NOMO-1 treated with DMSO at 0.1 percent for 48 hours (cell line): ENCODE measurements around the gene TRAF7.

ENCODE experiments used
- DNase-seq: peaks from one replicate; lab custom pipeline; 2025; ENCODE audit not compliant: unreplicated experiment; lab: John Stamatoyannopoulos, UW

TRAF7 gene

GRCh38 chr16:2180962-2181923, 25.7 kb downstream of the TRAF7 start:
- no peak for DNase-seq

- no peak for DNase-seq
Measured at GRCh38 chr16:2181952-2182351, 26.4 kb downstream of the TRAF7 start.

- DNase-seq = no peak
Measured at GRCh38 chr16:2183671-2184070, 28.1 kb downstream of the TRAF7 start.

GRCh38 chr16:2184346-2184745, 28.8 kb downstream of the TRAF7 start:
- no peak for DNase-seq

GRCh38 chr16:2184962-2185361, 29.4 kb downstream of the TRAF7 start:
- DNase-seq = no peak

GRCh38 chr16:2186064-2186463, 30.5 kb downstream of the TRAF7 start:
- no peak for DNase-seq

GRCh38 chr16:2186505-2186904, 30.9 kb downstream of the TRAF7 start:
- DNase-seq = no peak

GRCh38 chr16:2187212-2187611, 31.6 kb downstream of the TRAF7 start:
- DNase-seq = no peak

- DNase-seq = no peak
Measured at GRCh38 chr16:2188395-2188794, 32.8 kb downstream of the TRAF7 start.

GRCh38 chr16:2189252-2189893, 33.8 kb downstream of the TRAF7 start:
- no peak for DNase-seq

GRCh38 chr16:2190002-2190658, 34.5 kb downstream of the TRAF7 start:
- no peak for DNase-seq

- no peak for DNase-seq
Measured at GRCh38 chr16:2190659-2191445, 35.3 kb downstream of the TRAF7 start.

- DNase-seq = no peak
Measured at GRCh38 chr16:2191446-2191706, 35.8 kb downstream of the TRAF7 start.

GRCh38 chr16:2194166-2194834, 38.7 kb downstream of the TRAF7 start:
- no peak for DNase-seq

- DNase-seq = peak; percentile 67
Measured at GRCh38 chr16:2194852-2195321, 39.3 kb downstream of the TRAF7 start.

- no peak for DNase-seq
Measured at GRCh38 chr16:2195322-2196161, 40.0 kb downstream of the TRAF7 start.

- no peak for DNase-seq
Measured at GRCh38 chr16:2196162-2196980, 40.8 kb downstream of the TRAF7 start, which contains the start of gene CASKIN1. CASKIN1 (minus strand) TSS chr16:2196605; CDS start chr16:2196432, 173 bp downstream.

GRCh38 chr16:2196981-2197511, 41.5 kb downstream of the TRAF7 start:
- no peak for DNase-seq
